Epithelial cell of esophagus (primary cell): ENCODE results near the gene CACNA1D.
A peak's percentile ranks its signal among the peaks of the same experiment; 100 is the strongest.

Source experiments
- DNase-seq: peaks from one replicate; pipeline ENCODE4 v3.0.0; 2010; ENCODE audit warnings: low read depth
- H3K4me3 ChIP-seq: 2 replicates; pipeline ENCODE4 v1.5.1; 2011; ENCODE audit warnings: mild to moderate bottlenecking, low read length, control low read depth
- TF ChIP-seq, protein P1 (sequence below): IDR thresholded peaks from 2 replicates; pipeline ENCODE4 v1.5.1; 2011; ENCODE audit warnings: low read depth, mild to moderate bottlenecking, low read length, control low read depth, inconsistent platforms; ENCODE audit not compliant: insufficient read depth; ENCODE audit errors: missing control alignments

Gene CACNA1D

DNA sequence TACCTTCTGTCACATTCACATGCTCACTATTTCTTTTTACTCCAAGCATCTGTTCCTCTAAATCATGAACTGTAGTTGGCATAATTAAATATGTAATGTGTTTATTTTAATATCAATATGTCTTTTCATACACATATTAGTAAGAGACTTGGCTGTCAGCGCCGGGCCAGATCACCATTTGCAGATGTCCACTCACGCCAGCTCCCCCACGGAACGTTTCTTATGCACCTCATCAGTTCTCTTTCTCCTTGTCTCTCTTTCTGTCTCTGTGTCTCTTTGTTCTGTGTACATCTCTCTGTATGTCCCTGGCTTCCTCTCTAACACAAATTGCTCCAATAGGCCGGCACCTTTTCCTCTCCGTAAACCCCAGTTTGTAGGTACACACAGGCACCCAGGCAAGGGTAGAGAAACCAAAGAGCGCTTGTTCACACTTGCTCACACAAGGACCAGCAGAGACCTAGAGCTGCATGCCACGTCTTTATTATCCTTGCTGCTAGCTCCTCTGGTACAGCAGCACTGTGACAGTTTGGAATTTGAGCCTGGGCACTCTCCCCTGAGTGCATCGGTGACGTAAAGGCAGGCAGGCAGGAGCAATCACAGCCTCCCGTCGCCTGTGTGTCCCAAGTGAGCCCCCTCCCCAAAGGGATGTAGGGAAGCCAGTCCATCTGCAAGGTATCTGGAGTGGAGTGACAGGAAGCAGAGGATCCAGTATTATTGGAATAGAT, 40.4 kb downstream of the CACNA1D start:
- TF ChIP-seq, protein P1, sequence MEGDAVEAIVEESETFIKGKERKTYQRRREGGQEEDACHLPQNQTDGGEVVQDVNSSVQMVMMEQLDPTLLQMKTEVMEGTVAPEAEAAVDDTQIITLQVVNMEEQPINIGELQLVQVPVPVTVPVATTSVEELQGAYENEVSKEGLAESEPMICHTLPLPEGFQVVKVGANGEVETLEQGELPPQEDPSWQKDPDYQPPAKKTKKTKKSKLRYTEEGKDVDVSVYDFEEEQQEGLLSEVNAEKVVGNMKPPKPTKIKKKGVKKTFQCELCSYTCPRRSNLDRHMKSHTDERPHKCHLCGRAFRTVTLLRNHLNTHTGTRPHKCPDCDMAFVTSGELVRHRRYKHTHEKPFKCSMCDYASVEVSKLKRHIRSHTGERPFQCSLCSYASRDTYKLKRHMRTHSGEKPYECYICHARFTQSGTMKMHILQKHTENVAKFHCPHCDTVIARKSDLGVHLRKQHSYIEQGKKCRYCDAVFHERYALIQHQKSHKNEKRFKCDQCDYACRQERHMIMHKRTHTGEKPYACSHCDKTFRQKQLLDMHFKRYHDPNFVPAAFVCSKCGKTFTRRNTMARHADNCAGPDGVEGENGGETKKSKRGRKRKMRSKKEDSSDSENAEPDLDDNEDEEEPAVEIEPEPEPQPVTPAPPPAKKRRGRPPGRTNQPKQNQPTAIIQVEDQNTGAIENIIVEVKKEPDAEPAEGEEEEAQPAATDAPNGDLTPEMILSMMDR, result no peak
- H3K4me3 ChIP-seq, result no peak overlapping the region
- DNase-seq, result no peak

DNA sequence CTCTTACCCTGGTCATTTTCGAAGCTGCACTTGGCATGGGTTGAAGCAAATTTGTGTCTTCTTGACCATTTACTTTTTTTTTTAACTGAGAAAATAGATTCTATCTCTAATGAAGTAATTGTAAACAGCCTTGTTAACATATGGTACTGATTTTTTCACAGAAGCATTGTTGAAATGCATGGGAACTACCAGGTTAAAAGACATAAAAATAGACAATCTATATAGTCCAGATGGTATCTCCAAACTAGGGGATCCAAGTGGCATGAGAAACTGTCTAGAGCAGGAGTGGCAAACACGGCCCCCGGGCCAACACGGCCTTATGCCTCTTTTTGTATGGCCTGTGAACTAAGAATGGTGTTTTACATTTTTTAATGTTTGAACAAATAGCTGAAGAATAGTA, 41.9 kb downstream of the CACNA1D start:
- TF ChIP-seq, protein P1, result no peak
- no peak overlapping the region for H3K4me3 ChIP-seq
- no peak for DNase-seq

DNA sequence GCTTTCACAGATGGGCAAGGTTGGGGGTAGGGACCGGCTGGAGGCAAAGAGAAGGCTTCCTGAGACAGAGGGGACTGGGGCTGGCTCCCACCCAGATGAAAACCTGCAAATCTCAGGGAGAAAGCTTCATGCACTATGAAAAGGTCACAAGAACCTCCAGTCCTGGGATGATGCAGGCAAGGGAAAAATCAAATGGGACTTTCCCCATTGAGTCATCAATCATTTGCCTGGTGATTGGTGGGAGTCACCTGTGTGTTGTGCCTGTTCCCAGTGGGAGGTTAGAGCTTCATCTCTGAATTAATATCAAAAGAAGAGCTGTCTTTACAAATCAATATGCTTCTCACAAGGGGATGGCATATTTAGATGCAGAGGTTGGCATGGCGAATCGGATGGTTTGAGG, 49.9 kb downstream of the CACNA1D start:
- TF ChIP-seq, protein P1, result no peak
- H3K4me3 ChIP-seq, result no peak overlapping the region
- DNase-seq, result peak; percentile 37

DNA sequence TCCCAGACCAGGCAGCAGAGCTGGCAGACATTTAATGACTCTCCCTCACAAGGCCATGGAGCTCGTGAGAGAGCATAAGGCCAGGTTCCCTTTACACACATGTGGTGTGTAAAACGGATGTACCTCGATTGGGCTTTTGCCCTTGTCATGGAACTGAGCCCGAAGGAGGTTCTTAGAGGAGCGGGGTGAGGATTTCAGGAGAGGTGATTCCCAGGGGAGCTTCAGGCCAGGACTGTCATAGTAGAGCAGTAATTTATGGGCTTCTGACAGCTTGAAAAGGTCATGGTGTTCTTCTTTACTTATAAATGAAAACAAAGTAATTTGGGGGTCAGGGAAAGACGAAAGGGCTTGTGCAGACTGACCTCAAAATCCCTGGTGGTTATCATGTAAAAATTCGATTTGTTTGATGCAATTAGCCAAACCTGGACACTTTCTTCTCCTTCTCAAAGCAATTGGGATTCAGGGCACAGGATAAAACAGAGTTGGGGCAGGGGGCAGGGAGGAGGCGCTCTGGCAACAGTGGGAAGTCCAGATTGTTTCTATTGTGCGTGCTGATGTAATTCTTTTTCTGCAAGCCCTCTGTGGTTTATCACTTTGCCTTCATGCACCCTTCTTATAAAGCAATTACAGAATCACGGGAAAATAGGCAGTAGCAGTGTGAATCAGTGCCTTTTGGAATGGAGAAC, 51.0 kb downstream of the CACNA1D start:
- TF ChIP-seq, protein P1, result no peak
- DNase-seq, result no peak

DNA sequence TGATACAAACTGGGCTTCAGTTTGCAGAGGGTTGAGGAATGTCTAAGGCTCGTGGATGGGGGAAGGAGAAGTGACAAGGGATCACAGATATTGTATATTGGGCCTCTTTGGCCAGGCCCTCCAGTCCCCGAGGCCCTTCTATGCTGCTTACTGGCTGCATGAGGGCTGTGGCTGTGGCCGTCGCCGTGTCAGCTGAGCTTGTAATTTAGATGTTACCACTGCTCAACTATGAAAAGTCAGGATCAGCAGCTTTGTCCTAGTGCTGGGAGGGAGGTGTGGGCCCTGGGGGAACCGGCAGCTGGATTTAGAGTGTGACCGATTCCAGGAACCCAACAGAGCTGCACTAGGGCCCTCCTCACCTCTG, 51.6 kb downstream of the CACNA1D start:
- TF ChIP-seq, protein P1, result no peak
- H3K4me3 ChIP-seq, result no peak overlapping the region
- no peak for DNase-seq

More for the DNA sequence above, 51.0 kb downstream of the CACNA1D start:
- H3K4me3 ChIP-seq, result no peak overlapping the region

DNA sequence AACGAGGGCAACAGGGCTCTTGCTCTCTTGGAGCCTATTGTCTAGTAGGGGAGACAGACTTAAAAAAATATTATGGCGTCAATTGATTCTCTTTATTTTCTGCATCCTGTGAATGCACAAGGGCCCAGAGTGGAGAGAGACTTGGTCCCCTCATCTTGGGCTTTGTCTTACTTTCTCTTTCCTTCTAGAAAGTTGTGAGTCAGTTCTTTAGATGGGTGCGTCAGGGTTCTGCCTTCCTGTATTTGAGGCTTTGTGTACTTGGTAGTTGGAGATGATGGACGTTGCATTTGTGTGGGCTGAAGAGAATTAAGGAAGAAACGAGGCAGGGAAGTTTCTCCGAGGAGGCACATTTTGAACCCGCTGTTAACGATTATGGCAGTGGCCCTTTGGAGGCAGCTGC, 52.9 kb downstream of the CACNA1D start:
- H3K4me3 ChIP-seq, result no peak overlapping the region
- DNase-seq, result no peak

More for the DNA sequence above, 52.9 kb downstream of the CACNA1D start:
- TF ChIP-seq, protein P1, result no peak
